K562 (cell line): ENCODE data around the gene CSTPP1. TPM values are rescaled to one million over a fixed set of nuclear protein-coding genes. Genes with fewer than 3 reads are reported as not detected.

Source experiments
- CBFA2T2 ChIP-seq: fragments of 450-650 bp; conservative IDR thresholded peaks from 2 replicates; pipeline ENCODE4 v1.6.1; 2017; ENCODE audit warnings: mild to moderate bottlenecking
- CCNT2 ChIP-seq: IDR thresholded peaks from 2 replicates; pipeline ENCODE4 v1.6.1; 2011; ENCODE audit warnings: borderline replicate concordance, low read depth, mild to moderate bottlenecking, moderate library complexity, mixed read lengths, low read length; ENCODE audit not compliant: insufficient read length; ENCODE audit errors: extremely low read depth
- E2F4 ChIP-seq: sonication (generic); formaldehyde crosslinking; IDR thresholded peaks from 2 replicates; pipeline ENCODE4 v1.8.0; 2022; ENCODE audit warnings: mild to moderate bottlenecking, low read depth, missing genetic modification reagents
- EGR1 ChIP-seq: fragments of 450-650 bp; conservative IDR thresholded peaks from 2 replicates; pipeline ENCODE4 v1.6.1; 2017; ENCODE audit warnings: mild to moderate bottlenecking
- ELK1 ChIP-seq: sonication (generic); formaldehyde crosslinking; IDR thresholded peaks from 2 replicates; pipeline ENCODE4 v1.8.1; 2022; ENCODE audit warnings: missing genetic modification reagents
- GABPA ChIP-seq: fragments of 200-800 bp; sonication (Bioruptor generic); conservative IDR thresholded peaks from 2 replicates; pipeline ENCODE4 v1.6.1; 2016; ENCODE audit warnings: low read depth, missing genetic modification characterization, missing compliant biosample characterization
- MAZ ChIP-seq, 2 experiments: fragments of 450-650 bp in 1 of 2; sonication (generic) in 1 of 2; formaldehyde crosslinking; IDR thresholded peaks in 1 of 2; conservative IDR thresholded peaks in 1 of 2; 2 replicates each; pipeline versions ENCODE4 v1.4.0 to v1.5.0; 2020; ENCODE audit warnings: mild to moderate bottlenecking in 1 of 2, missing genetic modification reagents in 1 of 2
- MTA3 ChIP-seq: fragments of 450-650 bp; formaldehyde crosslinking; IDR thresholded peaks from 2 replicates; pipeline ENCODE4 v1.6.1; 2017; ENCODE audit warnings: mild to moderate bottlenecking, borderline replicate concordance
- NBN ChIP-seq: fragments of 450-650 bp; IDR thresholded peaks from 2 replicates; pipeline ENCODE4 v1.6.1; 2016; ENCODE audit warnings: low read depth, mild to moderate bottlenecking
- PKNOX1 ChIP-seq: fragments of 450-650 bp; IDR thresholded peaks from 2 replicates; pipeline ENCODE4 v1.6.1; 2016
- RNF2 ChIP-seq: sonication (generic); IDR thresholded peaks from 2 replicates; pipeline ENCODE4 v1.6.1; 2016
- SAFB ChIP-seq: fragments of 200-400 bp; formaldehyde crosslinking; IDR thresholded peaks from 2 replicates; pipeline ENCODE4 v1.6.1; 2017; ENCODE audit warnings: low read depth, low read length, borderline replicate concordance
- SUPT5H ChIP-seq: fragments of 450-650 bp; IDR thresholded peaks from 2 replicates; pipeline ENCODE4 v1.6.1; 2016
- YY1 ChIP-seq, 3 experiments: IDR thresholded peaks; 2 replicates each; pipeline ENCODE4 v1.6.1; 2011; ENCODE audit warnings: low read length in 2 of 3, mild to moderate bottlenecking in 2 of 3, moderate library complexity in 2 of 3, borderline replicate concordance in 1 of 3, control low read depth in 1 of 3, low read depth in 1 of 3; ENCODE audit not compliant: insufficient read depth in 3 of 3, insufficient replicate concordance in 2 of 3, control insufficient read depth in 1 of 3, insufficient read length in 1 of 3; ENCODE audit errors: extremely low read depth in 1 of 3
- ZBTB7A ChIP-seq: IDR thresholded peaks from 2 replicates; pipeline ENCODE4 v1.6.1; 2011; ENCODE audit warnings: low read depth, mild to moderate bottlenecking, low read length, moderate library complexity, borderline replicate concordance; ENCODE audit not compliant: control insufficient read depth
- ZEB2 ChIP-seq: fragments of 450-650 bp; IDR thresholded peaks from 2 replicates; pipeline ENCODE4 v1.6.1; 2016
- ZFP36 ChIP-seq: fragments of 150-350 bp; IDR thresholded peaks from 2 replicates; pipeline ENCODE4 v1.6.1; 2018; ENCODE audit warnings: low read length, low read depth; ENCODE audit not compliant: partially characterized antibody
- ZNF639 ChIP-seq, 2 experiments: fragments of 200-800 bp in 1 of 2; sonication (Bioruptor generic) in 1 of 2; sonication (generic) in 1 of 2; formaldehyde crosslinking in 1 of 2; IDR thresholded peaks in 1 of 2; conservative IDR thresholded peaks in 1 of 2; 2 replicates each; pipeline versions ENCODE4 v1.5.0 to v1.6.1; 2016 to 2020; ENCODE audit warnings: missing compliant biosample characterization in 1 of 2, missing genetic modification characterization in 1 of 2, missing genetic modification reagents in 1 of 2
- ZNF740 ChIP-seq, 3 experiments: fragments of 200-800 bp in 1 of 3; sonication (Bioruptor generic) in 1 of 3; sonication (generic) in 1 of 3; formaldehyde crosslinking in 1 of 3; IDR thresholded peaks; 2 replicates each; pipeline versions ENCODE4 v1.6.1 to v1.8.0; 2016 to 2022; ENCODE audit warnings: mild to moderate bottlenecking in 2 of 3, missing compliant biosample characterization in 2 of 3, missing genetic modification characterization in 2 of 3, missing genetic modification reagents in 1 of 3
- polyA plus RNA-seq, 8 experiments: library from polyadenylated mRNA; depleted of rRNA in 4 of 8; stranded (reverse) in 5 of 8; unstranded in 3 of 8; fragments of >200 nt; fragmentation: Nextera tagmentation in 2 of 8; fragmentation: Illumina TruSeq in 1 of 8; extraction: Ambion mirVana in 2 of 8; extraction: Trizol in 1 of 8; gene quantifications; 2 replicates each; pipeline versions ENCODE4 v1.2.1 to v1.2.3, GENCODE V29; 2011 to 2014; ENCODE audit warnings: inconsistent platforms in 1 of 8, missing spikeins in 1 of 8
- total RNA-seq, 7 experiments: library from RNA; depleted of rRNA in 6 of 7; stranded (reverse); fragments of >200 nt in 6 of 7; fragmentation: Illumina TruSeq in 2 of 7; extraction: Trizol in 2 of 7; gene quantifications; 2 replicates each; pipeline versions ENCODE4 v1.2.1 to v1.2.3, GENCODE V29; 2011 to 2021; ENCODE audit warnings: low replicate concordance in 1 of 7

Gene CSTPP1
- total and polyA plus RNA-seq, 9 of the 15 experiments (the other 6 are each of a cell fraction or from before 2014, with no cell fraction given): 6.5 to 17.8 (median 9.2) TPM

- TF ChIP-seq YY1 (IDR thresholded peaks at IDR 0.05; ENCODE audit: borderline replicate concordance in 1 of 3, control insufficient read depth in 1 of 3, extremely low read depth in 1 of 3, insufficient read depth in 3 of 3, insufficient read length in 1 of 3, insufficient replicate concordance in 2 of 3, low read depth in 1 of 3, low read length in 2 of 3) (peak; percentile 69 to 96 (median 96)), ZBTB7A (peak; percentile 78; the same call in 1 of the 2 replicates), ZEB2 (no peak), RNF2 (0 out of 2 replicates have a peak, but pooled peaks have one; percentile 5), E2F4 (no peak), PKNOX1 (peak; percentile 94), ZNF740 (CRISPR knock-in tag; IDR thresholded peaks at IDR 0.05) (peak; percentile 41; the same call in 1 of the 2 replicates), ZNF740 (tag; IDR thresholded peaks at IDR 0.05) (no peak; a peak in 2 of 4 replicates), NBN (no peak), SUPT5H (peak; percentile 87), MTA3 (peak; percentile 99), ZFP36 (no peak), GABPA (0 out of 2 replicates have a peak, but pooled peaks have one; percentile 17), CBFA2T2 (no peak), CCNT2 (peak; percentile 95), ELK1 (no peak), SAFB (peak; percentile 64), EGR1 (peak; percentile 90), ZNF639 (CRISPR knock-in tag; conservative IDR thresholded peaks at IDR 0.05 in 1 of 2, IDR thresholded peaks at IDR 0.05 in 1 of 2) (peak; percentile 22 to 73; a peak in 2 of 4 replicates), MAZ (CRISPR knock-in tag; conservative IDR thresholded peaks at IDR 0.05 in 1 of 2, IDR thresholded peaks at IDR 0.05 in 1 of 2) (peak; percentile 67 to 94)
Measured at GRCh38 chr11:47176328-47177228, 240.0 kb downstream of the CSTPP1 start, which contains the start of gene ARFGAP2 (continued).
